ENCODE results near the gene TMEM202. TPM values are rescaled to one million over a fixed set of nuclear protein-coding genes. Genes with fewer than 3 reads are reported as not detected.

The TMEM202 gene
- total and polyA plus RNA-seq, 12 donors, result not detected

DNA sequence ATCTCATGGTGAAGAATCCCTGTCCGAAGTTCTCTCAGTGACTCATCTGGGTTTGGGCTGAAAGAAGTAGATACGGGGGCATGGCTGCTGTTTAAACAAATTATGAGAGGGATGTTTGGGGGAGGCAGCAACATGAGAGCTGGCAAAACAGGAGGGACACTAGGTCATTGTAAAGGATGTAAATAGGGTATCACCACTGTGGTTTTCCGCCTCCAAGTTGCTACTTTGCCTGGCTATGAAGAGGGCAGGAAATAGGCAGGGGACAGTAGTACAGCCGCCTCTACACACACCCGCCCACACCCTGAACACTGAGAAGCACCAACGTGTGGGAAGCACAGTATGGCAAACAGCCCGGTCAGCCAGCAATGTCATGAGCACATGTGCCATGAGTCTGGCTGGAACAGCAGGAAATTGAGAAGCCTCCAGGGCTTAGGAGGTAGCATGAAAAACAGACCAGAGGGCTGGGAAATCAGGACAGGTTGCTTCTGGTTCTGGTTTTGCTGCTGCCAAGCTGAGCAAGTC, 39.4 kb upstream of the TMEM202 start:
- H3K36me3 ChIP-seq (replicated peaks in 1 of 2), result peaks cover 0 to 28% of the 10 kb centered on the region in 2 donors
- peak overlapping the region in 2 of 5 donors; percentile 28 to 61 for H3K27ac ChIP-seq
- H3K4me3 ChIP-seq, result no peak overlapping the region
- DNase-seq, result peak; percentile 44 to 88 (median 55)
- peaks cover 0 to 18% of the 10 kb centered on the region in 2 donors for H3K4me1 ChIP-seq (replicated peaks in 1 of 2)
- TF ChIP-seq, protein P1, sequence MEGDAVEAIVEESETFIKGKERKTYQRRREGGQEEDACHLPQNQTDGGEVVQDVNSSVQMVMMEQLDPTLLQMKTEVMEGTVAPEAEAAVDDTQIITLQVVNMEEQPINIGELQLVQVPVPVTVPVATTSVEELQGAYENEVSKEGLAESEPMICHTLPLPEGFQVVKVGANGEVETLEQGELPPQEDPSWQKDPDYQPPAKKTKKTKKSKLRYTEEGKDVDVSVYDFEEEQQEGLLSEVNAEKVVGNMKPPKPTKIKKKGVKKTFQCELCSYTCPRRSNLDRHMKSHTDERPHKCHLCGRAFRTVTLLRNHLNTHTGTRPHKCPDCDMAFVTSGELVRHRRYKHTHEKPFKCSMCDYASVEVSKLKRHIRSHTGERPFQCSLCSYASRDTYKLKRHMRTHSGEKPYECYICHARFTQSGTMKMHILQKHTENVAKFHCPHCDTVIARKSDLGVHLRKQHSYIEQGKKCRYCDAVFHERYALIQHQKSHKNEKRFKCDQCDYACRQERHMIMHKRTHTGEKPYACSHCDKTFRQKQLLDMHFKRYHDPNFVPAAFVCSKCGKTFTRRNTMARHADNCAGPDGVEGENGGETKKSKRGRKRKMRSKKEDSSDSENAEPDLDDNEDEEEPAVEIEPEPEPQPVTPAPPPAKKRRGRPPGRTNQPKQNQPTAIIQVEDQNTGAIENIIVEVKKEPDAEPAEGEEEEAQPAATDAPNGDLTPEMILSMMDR (IDR thresholded peaks at IDR 0.05), result no peak
- no peak for TF ChIP-seq POLR2A (IDR thresholded peaks at IDR 0.05)
- intact Hi-C loops (cut with DNase I), result no loop called here
- 42 to 54% (median 52%) methylated on average over 7 of the region's 7 CpGs for WGBS, 4 donors
- no peaks in the 10 kb centered on the region for H3K27me3 ChIP-seq
- no peaks in the 10 kb centered on the region for H3K9me3 ChIP-seq (replicated peaks in 1 of 3)

DNA sequence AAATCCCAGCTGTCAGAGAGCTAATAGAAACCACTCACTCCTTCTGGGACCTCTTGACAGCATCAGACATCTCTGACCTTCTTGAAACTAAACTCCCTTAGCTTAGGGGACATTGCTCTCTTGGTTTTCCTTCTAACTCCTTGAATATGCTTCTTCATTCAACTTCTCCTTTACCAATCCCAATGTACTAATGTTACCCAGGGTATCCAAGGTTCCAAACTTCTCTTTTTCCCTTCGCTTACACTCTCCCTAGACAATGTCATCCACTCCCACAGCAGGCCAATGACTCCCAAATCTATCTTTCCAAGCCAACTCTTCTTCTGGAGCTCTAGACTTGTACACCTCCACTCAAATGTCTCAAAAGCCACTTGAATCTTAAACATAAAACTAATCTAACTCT, 36.9 kb upstream of the TMEM202 start:
- no peaks in the 10 kb centered on the region for H3K9me3 ChIP-seq (replicated peaks in 1 of 3)
- DNase-seq, result no peak
- no peak overlapping the region for H3K27ac ChIP-seq
- intact Hi-C loops (cut with DNase I), result no loop called here
- no peak overlapping the region for H3K4me3 ChIP-seq
- H3K4me1 ChIP-seq (replicated peaks in 1 of 2), result peaks cover 0 to 18% of the 10 kb centered on the region in 2 donors
- WGBS, 4 donors, result 80 to 96% (median 85%) methylated on average over 1 of the region's 1 CpG
- H3K36me3 ChIP-seq (replicated peaks in 1 of 2), result peaks cover 0 to 4% of the 10 kb centered on the region in 2 donors
- TF ChIP-seq, protein P1 (IDR thresholded peaks at IDR 0.05), result no peak
- no peak for TF ChIP-seq POLR2A (IDR thresholded peaks at IDR 0.05)
- H3K27me3 ChIP-seq, result no peaks in the 10 kb centered on the region

DNA sequence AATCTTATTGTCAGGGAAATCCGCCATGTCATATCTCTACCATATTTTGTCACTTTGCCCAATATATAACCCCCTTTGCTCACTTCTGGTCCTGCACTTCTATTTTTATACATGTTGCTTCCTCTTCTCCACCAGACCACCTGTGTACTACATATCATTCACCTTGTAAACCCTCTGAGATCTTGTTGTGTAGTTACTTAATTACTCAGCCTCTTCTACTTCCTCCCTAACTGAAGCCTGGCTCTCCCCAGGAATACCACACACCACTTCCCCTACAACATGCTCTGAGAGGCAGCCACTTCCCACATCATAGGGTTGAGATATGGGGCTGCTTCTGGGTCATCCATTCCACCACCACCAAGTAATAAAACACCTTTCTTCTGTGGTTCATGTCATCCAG, 32.3 kb upstream of the TMEM202 start:
- H3K27ac ChIP-seq, result no peak overlapping the region
- peaks cover 0 to 19% of the 10 kb centered on the region in 2 donors for H3K4me1 ChIP-seq (replicated peaks in 1 of 2)
- DNase-seq, result no peak
- peaks cover 0 to 6% of the 10 kb centered on the region in 2 donors for H3K36me3 ChIP-seq (replicated peaks in 1 of 2)
- H3K9me3 ChIP-seq (replicated peaks in 1 of 3), result no peaks in the 10 kb centered on the region
- no peaks in the 10 kb centered on the region for H3K27me3 ChIP-seq
- no peak overlapping the region for H3K4me3 ChIP-seq
- TF ChIP-seq, protein P1 (IDR thresholded peaks at IDR 0.05), result no peak
- no peak for TF ChIP-seq POLR2A (IDR thresholded peaks at IDR 0.05)
- 76 to 94% (median 85%) methylated on average over 1 of the region's 1 CpG for WGBS, 4 donors
- intact Hi-C loops (cut with DNase I), result no loop called here

DNA sequence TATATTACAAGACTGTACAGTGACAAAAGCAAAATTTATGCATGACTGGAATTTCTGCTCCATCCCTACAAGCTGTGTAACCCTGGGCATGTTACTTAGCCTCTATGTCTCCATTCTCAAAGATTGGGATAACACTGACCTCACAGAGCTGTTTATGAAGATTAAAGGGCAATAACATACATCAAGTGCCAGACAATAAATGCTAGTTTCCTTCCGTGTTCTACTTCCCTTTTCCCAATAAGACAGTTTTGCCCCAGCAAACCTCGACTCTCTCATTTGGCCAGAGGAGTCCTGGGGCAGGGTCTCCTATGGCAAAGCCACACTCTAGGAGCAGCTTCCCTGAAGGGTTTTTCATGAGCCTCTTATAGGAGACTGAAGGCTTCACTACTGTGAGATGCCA, 29.8 kb upstream of the TMEM202 start:
- Histone ChIP-seq H3K4me1 (replicated peaks in 1 of 2) (peaks cover 6 to 41% of the 10 kb centered on the region in 2 donors), H3K36me3 (replicated peaks in 1 of 2) (peaks cover 0 to 6% of the 10 kb centered on the region in 2 donors), H3K27me3 (no peaks in the 10 kb centered on the region), H3K9me3 (replicated peaks in 1 of 3) (no peaks in the 10 kb centered on the region), H3K27ac (peak overlapping the region in 2 of 5 donors; percentile 50 to 62), H3K4me3 (no peak overlapping the region)
- WGBS, 4 donors, result 74 to 93% (median 84%) methylated on average over 2 of the region's 2 CpGs
- intact Hi-C loops (cut with DNase I), result no loop called here
- no peak for DNase-seq
- TF ChIP-seq, protein P1 (IDR thresholded peaks at IDR 0.05), result no peak
- TF ChIP-seq POLR2A (IDR thresholded peaks at IDR 0.05), result no peak

All from adrenal gland (tissue), 12 donors.